ENCODE results near the gene PSEN2. TPM values are rescaled to one million over a fixed set of nuclear protein-coding genes. Genes with fewer than 3 reads are reported as not detected.

PSEN2 gene
- total RNA-seq, 4 donors from 2014 or later: 14.9 to 28.5 (median 20.2) TPM

- Histone ChIP-seq H3K27me3 (no peaks in the 10 kb centered on the region), H3K4me1 (no peaks in the 10 kb centered on the region), H3K9me3 (no peaks in the 10 kb centered on the region), H3K4me3 (no peak overlapping the region), H3K36me3 (peaks cover 24% of the 10 kb centered on the region), H3K27ac (no peak overlapping the region)
- WGBS: 75% methylated on average over 9 of the region's 9 CpGs
- no peak for DNase-seq (ENCODE audit: low spot score in 2 of 2)
- no peak for TF ChIP-seq CTCF (IDR thresholded peaks at IDR 0.05)
- TF ChIP-seq POLR2AphosphoS5 (IDR thresholded peaks at IDR 0.05): no peak
- TF ChIP-seq POLR2A (IDR thresholded peaks at IDR 0.05): no peak
- no peak for TF ChIP-seq EP300 (IDR thresholded peaks at IDR 0.05)
These were observed 15.9 kb downstream of the PSEN2 start for GRCh38 chr1:226886122-226886901.

- TF ChIP-seq POLR2A (IDR thresholded peaks at IDR 0.05): no peak
- TF ChIP-seq POLR2AphosphoS5 (IDR thresholded peaks at IDR 0.05): no peak
- no peak for TF ChIP-seq EP300 (IDR thresholded peaks at IDR 0.05)
- no peak for TF ChIP-seq CTCF (IDR thresholded peaks at IDR 0.05)
- WGBS: 96% methylated on average over 5 of the region's 6 CpGs
- Histone ChIP-seq H3K9me3 (no peaks in the 10 kb centered on the region), H3K27me3 (no peaks in the 10 kb centered on the region), H3K27ac (no peak overlapping the region), H3K4me3 (no peak overlapping the region), H3K36me3 (peaks cover 26% of the 10 kb centered on the region), H3K4me1 (no peaks in the 10 kb centered on the region)
- no peak for DNase-seq (ENCODE audit: low spot score in 2 of 2)
These were observed 16.6 kb downstream of the PSEN2 start for GRCh38 chr1:226887006-226887405.

- no peak for TF ChIP-seq POLR2A (IDR thresholded peaks at IDR 0.05)
- no peak for TF ChIP-seq CTCF (IDR thresholded peaks at IDR 0.05)
- no peak for TF ChIP-seq POLR2AphosphoS5 (IDR thresholded peaks at IDR 0.05)
- no peak for TF ChIP-seq EP300 (IDR thresholded peaks at IDR 0.05)
- WGBS: 89% methylated on average over 8 of the region's 8 CpGs
- peaks cover 31% of the 10 kb centered on the region for H3K36me3 ChIP-seq
These were observed 17.6 kb downstream of the PSEN2 start for GRCh38 chr1:226888021-226888420.

GRCh38 chr1:226888816-226889215, 18.4 kb downstream of the PSEN2 start:
- Histone ChIP-seq H3K4me3 (no peak overlapping the region), H3K36me3 (peaks cover 35% of the 10 kb centered on the region), H3K4me1 (no peaks in the 10 kb centered on the region), H3K27me3 (no peaks in the 10 kb centered on the region), H3K9me3 (no peaks in the 10 kb centered on the region), H3K27ac (no peak overlapping the region)
- 92% methylated on average over 7 of the region's 8 CpGs for WGBS
- TF ChIP-seq POLR2AphosphoS5 (IDR thresholded peaks at IDR 0.05) (no peak), CTCF (IDR thresholded peaks at IDR 0.05) (no peak), POLR2A (IDR thresholded peaks at IDR 0.05) (no peak), EP300 (IDR thresholded peaks at IDR 0.05) (no peak)
- DNase-seq (ENCODE audit: low spot score in 2 of 2): no peak

More at GRCh38 chr1:226888021-226888420, 17.6 kb downstream of the PSEN2 start:
- DNase-seq (ENCODE audit: low spot score in 2 of 2): no peak
- Histone ChIP-seq H3K27me3 (no peaks in the 10 kb centered on the region), H3K27ac (no peak overlapping the region), H3K4me3 (no peak overlapping the region), H3K9me3 (no peaks in the 10 kb centered on the region), H3K4me1 (no peaks in the 10 kb centered on the region)

GRCh38 chr1:226889616-226890330, 19.4 kb downstream of the PSEN2 start:
- DNase-seq (ENCODE audit: low spot score in 2 of 2): no peak
- Histone ChIP-seq H3K9me3 (no peaks in the 10 kb centered on the region), H3K36me3 (peaks cover 42% of the 10 kb centered on the region), H3K4me1 (no peaks in the 10 kb centered on the region), H3K27me3 (no peaks in the 10 kb centered on the region), H3K4me3 (no peak overlapping the region), H3K27ac (no peak overlapping the region)
- no peak for TF ChIP-seq POLR2AphosphoS5 (IDR thresholded peaks at IDR 0.05)
- TF ChIP-seq EP300 (IDR thresholded peaks at IDR 0.05): no peak
- TF ChIP-seq CTCF (IDR thresholded peaks at IDR 0.05): no peak
- no peak for TF ChIP-seq POLR2A (IDR thresholded peaks at IDR 0.05)
- WGBS: 90% methylated on average over 9 of the region's 12 CpGs

Measured in suprapubic skin (tissue), 4 donors.